GM19452 (cell line): Measurements from ENCODE around the gene NEURL1B.

Experiments used
- ATAC-seq: cut with Tn5 transposase; IDR thresholded peaks from one replicate; pipeline ENCODE4 v1.9.1; 2021; ENCODE audit not compliant: unreplicated experiment

The NEURL1B gene

GRCh38 chr5:172632346-172633092 is 8.5 kb upstream of the NEURL1B start:
- ATAC-seq = no peak

GRCh38 chr5:172633403-172633970 is 7.6 kb upstream of the NEURL1B start:
- no peak for ATAC-seq

- ATAC-seq = no peak
Observed at GRCh38 chr5:172634106-172634899, 6.8 kb upstream of the NEURL1B start.

GRCh38 chr5:172635038-172635437 is 6.0 kb upstream of the NEURL1B start:
- ATAC-seq = no peak

GRCh38 chr5:172636279-172637050 is 4.6 kb upstream of the NEURL1B start:
- ATAC-seq = no peak

GRCh38 chr5:172637110-172637580 is 3.9 kb upstream of the NEURL1B start:
- no peak for ATAC-seq

GRCh38 chr5:172637740-172638139 is 3.3 kb upstream of the NEURL1B start:
- no peak for ATAC-seq

- no peak for ATAC-seq
Observed at GRCh38 chr5:172638209-172638768, 2.8 kb upstream of the NEURL1B start.

GRCh38 chr5:172640139-172640538 is 924 bp upstream of the NEURL1B start:
- no peak for ATAC-seq

GRCh38 chr5:172641359-172642050 is 442 bp downstream of the NEURL1B start:
- ATAC-seq = no peak

GRCh38 chr5:172642051-172642409 is 967 bp downstream of the NEURL1B start:
- ATAC-seq = no peak

- ATAC-seq = no peak
Observed at GRCh38 chr5:172642486-172642885, 1.4 kb downstream of the NEURL1B start.

- no peak for ATAC-seq
Observed at GRCh38 chr5:172642926-172643871, 2.1 kb downstream of the NEURL1B start.

GRCh38 chr5:172644266-172644665 is 3.2 kb downstream of the NEURL1B start:
- ATAC-seq = no peak

- no peak for ATAC-seq
Observed at GRCh38 chr5:172644711-172645110, 3.6 kb downstream of the NEURL1B start.

GRCh38 chr5:172645271-172646055 is 4.4 kb downstream of the NEURL1B start:
- ATAC-seq = no peak

GRCh38 chr5:172646716-172647285 is 5.7 kb downstream of the NEURL1B start:
- no peak for ATAC-seq
